Esophagus squamous epithelium (tissue), 5 donors: Measurements from ENCODE around the gene LNX2. TPM values are rescaled to one million over a fixed set of nuclear protein-coding genes. Genes with fewer than 3 reads are reported as not detected.

Experiments
- DNase-seq: peaks from one replicate; lab custom pipeline; 2025; lab: John Stamatoyannopoulos, UW
- H3K27ac ChIP-seq, 4 donors: fragments of 200-600 bp; sonication (generic); one replicate each; pipeline ENCODE4 v1.5.1; 2016 to 2019; ENCODE audit warnings: mild to moderate bottlenecking in 1 of 4
- H3K27me3 ChIP-seq, 4 donors: fragments of 200-600 bp; sonication (generic); 1 replicate in 3 of 4; 2 replicates in 1 of 4; pipeline versions ENCODE4 v1.5.1 to v1.6.0; 2017 to 2021; ENCODE audit warnings: antibody characterized with exemption in 1 of 4
- H3K36me3 ChIP-seq, 3 donors: fragments of 200-600 bp; sonication (generic); one replicate each; pipeline ENCODE4 v1.5.1; 2016 to 2019
- H3K4me1 ChIP-seq, 3 donors: fragments of 200-600 bp; sonication (generic); one replicate each; pipeline ENCODE4 v1.5.1; 2017 to 2019
- H3K4me3 ChIP-seq, 4 donors: fragments of 200-600 bp; sonication (generic); 1 replicate in 3 of 4; 2 replicates in 1 of 4; pipeline ENCODE4 v1.5.1; 2016 to 2019; ENCODE audit warnings: mild to moderate bottlenecking in 2 of 4, moderate library complexity in 1 of 4
- H3K9me3 ChIP-seq, 3 donors: fragments of 200-600 bp; sonication (generic); one replicate each; pipeline ENCODE4 v1.5.1; 2016 to 2019
- CTCF ChIP-seq, 6 experiments: fragments of 450-650 bp in 4 of 6; fragments of 200-600 bp in 2 of 6; sonication (generic) in 2 of 6; IDR thresholded peaks; one replicate each; pipeline ENCODE4 v1.5.1; 2016 to 2019; ENCODE audit warnings: antibody characterized with exemption in 6 of 6, mild to moderate bottlenecking in 4 of 6, moderate library complexity in 4 of 6
- POLR2A ChIP-seq, 4 donors: fragments of 450-650 bp; IDR thresholded peaks; one replicate each; pipeline ENCODE4 v1.6.1; 2017; ENCODE audit warnings: antibody characterized with exemption in 4 of 4, mild to moderate bottlenecking in 4 of 4, moderate library complexity in 3 of 4
- WGBS, 2 donors: methylation state at CpG; one replicate each; pipeline ENCODE4 v1.1.5; 2018; 5-methylcytosine and 5-hydroxymethylcytosine counted together
- intact Hi-C: fragments of 100-400 bp; cut with DNase I; formaldehyde crosslinking; loops from one replicate; pipeline ENCODE4 v1.15.0; 2022
- total RNA-seq, 4 donors: library from RNA; depleted of rRNA; stranded (reverse); fragments of >200 nt; gene quantifications; one replicate each; pipeline ENCODE4 v1.1.0, GENCODE V29; 2016
- donor health status: DM: yes; HTN: yes; CAD: no.

Gene LNX2
- total RNA-seq, 4 donors from 2014 or later = 12.2 to 16.5 (median 14.9) TPM

DNA sequence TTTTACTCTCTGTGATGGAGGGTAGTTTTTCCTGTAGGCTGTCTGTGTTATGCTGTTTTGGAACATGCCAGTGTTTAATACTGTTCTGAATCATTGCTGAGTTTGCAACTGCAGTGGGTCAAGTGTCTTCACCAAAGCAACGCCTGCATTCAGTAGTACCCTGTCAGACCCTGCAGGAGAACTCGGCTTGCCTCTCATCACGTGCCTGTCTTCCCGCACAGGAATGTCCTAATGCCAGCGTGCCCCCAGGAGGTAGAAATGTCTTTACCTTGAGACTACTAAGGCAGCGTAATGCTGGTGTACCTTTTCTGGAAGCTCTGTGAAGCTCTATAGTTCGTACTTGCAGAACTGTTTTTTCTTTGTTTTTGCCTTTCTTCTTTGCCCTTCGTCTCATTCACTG, 43.6 kb upstream of the LNX2 start:
- Histone ChIP-seq H3K27me3 (no peaks in the 10 kb centered on the region), H3K4me1 (peaks cover 0 to 24% (median 0%) of the 10 kb centered on the region in 3 donors), H3K9me3 (no peaks in the 10 kb centered on the region), H3K4me3 (no peak overlapping the region), H3K36me3 (peaks cover 0 to 45% (median 0%) of the 10 kb centered on the region in 3 donors), H3K27ac (no peak overlapping the region)
- WGBS, 2 donors = 84 to 95% methylated on average over 7 to 8 of the region's 8 CpGs
- intact Hi-C loops = no loop called here
- no peak for TF ChIP-seq POLR2A (IDR thresholded peaks at IDR 0.05)
- no peak for TF ChIP-seq CTCF (IDR thresholded peaks at IDR 0.05)
- DNase-seq = no peak

GRCh38 chr13:27662738-27663470, 42.6 kb upstream of the LNX2 start:
- no peak for TF ChIP-seq POLR2A (IDR thresholded peaks at IDR 0.05)
- TF ChIP-seq CTCF (IDR thresholded peaks at IDR 0.05) = no peak
- 55 to 67% methylated on average over 2 of the region's 2 CpGs for WGBS, 2 donors
- Histone ChIP-seq H3K4me1 (peaks cover 0 to 34% (median 0%) of the 10 kb centered on the region in 3 donors), H3K4me3 (no peak overlapping the region), H3K9me3 (no peaks in the 10 kb centered on the region), H3K36me3 (peaks cover 0 to 36% (median 0%) of the 10 kb centered on the region in 3 donors), H3K27me3 (no peaks in the 10 kb centered on the region), H3K27ac (no peak overlapping the region)
- no peak for DNase-seq
- intact Hi-C loops = no loop called here

- Histone ChIP-seq H3K9me3 (no peaks in the 10 kb centered on the region), H3K36me3 (peaks cover 0 to 23% (median 0%) of the 10 kb centered on the region in 3 donors), H3K27me3 (no peaks in the 10 kb centered on the region), H3K4me3 (no peak overlapping the region), H3K27ac (no peak overlapping the region), H3K4me1 (peaks cover 0 to 47% (median 0%) of the 10 kb centered on the region in 3 donors)
- intact Hi-C loops = no loop called here
- DNase-seq = no peak
- TF ChIP-seq CTCF (IDR thresholded peaks at IDR 0.05) = no peak
- TF ChIP-seq POLR2A (IDR thresholded peaks at IDR 0.05) = no peak
Measured at GRCh38 chr13:27661017-27661416, 40.7 kb upstream of the LNX2 start.

- Histone ChIP-seq H3K4me1 (peaks cover 0 to 51% (median 0%) of the 10 kb centered on the region in 3 donors), H3K27me3 (no peaks in the 10 kb centered on the region), H3K27ac (no peak overlapping the region), H3K4me3 (no peak overlapping the region), H3K9me3 (no peaks in the 10 kb centered on the region), H3K36me3 (peaks cover 0 to 18% (median 0%) of the 10 kb centered on the region in 3 donors)
- intact Hi-C loops = no loop called here
- no peak for DNase-seq
- 86 to 94% methylated on average over 6 of the region's 6 CpGs for WGBS, 2 donors
- no peak for TF ChIP-seq CTCF (IDR thresholded peaks at IDR 0.05)
- no peak for TF ChIP-seq POLR2A (IDR thresholded peaks at IDR 0.05)
Measured at GRCh38 chr13:27660511-27660910, 40.2 kb upstream of the LNX2 start.

DNA sequence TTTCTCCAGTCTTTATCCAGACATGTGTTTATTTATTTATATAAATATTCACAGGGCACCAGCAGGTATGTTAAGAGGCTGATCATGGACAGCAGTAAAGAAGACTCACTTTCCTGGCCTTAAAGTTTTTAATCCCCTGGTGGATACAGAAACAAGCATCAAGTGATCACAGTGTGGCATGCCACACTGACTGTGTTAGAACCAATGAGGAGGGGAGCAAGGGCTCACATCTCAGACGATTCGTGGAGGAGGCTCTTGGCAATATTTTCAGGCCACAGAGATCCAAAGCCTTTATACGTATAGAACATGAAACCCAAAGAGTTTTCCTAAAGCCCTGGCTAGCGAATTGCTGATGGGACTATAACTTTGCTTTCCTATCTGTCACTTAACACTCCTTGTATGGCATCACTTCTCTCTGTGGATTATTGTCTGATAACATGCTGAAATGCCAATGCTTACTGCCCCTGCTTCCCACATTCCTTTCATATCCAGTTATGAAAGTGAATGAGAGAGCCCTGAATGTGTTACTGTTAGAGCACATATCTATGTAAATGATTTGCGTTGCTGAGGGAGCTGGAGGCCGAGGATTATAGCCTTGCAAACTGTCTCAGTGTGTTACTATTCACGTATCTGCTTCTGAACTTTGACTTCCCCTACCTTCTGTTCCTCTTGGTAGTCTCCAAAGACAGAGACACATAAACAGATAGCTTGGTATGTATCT, 39.0 kb upstream of the LNX2 start:
- no peak overlapping the region for H3K4me3 ChIP-seq
- intact Hi-C loops = no loop called here
- no peaks in the 10 kb centered on the region for H3K9me3 ChIP-seq
- 74 to 78% methylated on average over 7 of the region's 7 CpGs for WGBS, 2 donors
- TF ChIP-seq POLR2A (IDR thresholded peaks at IDR 0.05) (no peak), CTCF (IDR thresholded peaks at IDR 0.05) (no peak)
- DNase-seq = no peak
- H3K4me1 ChIP-seq = peaks cover 4 to 63% (median 4%) of the 10 kb centered on the region in 3 donors
- no peaks in the 10 kb centered on the region for H3K27me3 ChIP-seq
- H3K36me3 ChIP-seq = peaks cover 0 to 16% (median 0%) of the 10 kb centered on the region in 3 donors
- H3K27ac ChIP-seq = no peak overlapping the region
